ENCODE measurements around the gene KIRREL3. TPM values are rescaled to one million over a fixed set of nuclear protein-coding genes. Genes with fewer than 3 reads are reported as not detected.

The KIRREL3 gene
- total and polyA plus RNA-seq, 5 donors, result 0.74 to 1.2 (median 1.0) TPM

DNA sequence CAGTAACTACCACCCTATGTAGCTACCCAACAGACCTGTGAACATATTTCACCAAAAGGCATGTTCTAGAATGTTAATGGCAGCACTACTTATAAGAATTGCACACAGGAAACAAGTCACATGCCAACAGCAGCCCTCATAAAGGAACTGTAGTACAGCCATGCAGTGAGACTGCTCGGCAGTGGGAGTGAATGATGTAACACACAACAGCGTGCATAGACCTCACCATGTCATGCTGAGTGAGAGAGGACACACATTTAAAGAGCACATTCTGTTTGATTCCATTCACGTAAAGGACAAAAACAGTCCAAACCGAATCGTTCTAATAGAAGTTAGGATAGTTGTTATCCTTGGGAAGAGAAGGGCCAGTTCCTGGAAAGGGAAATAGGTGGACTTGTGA lies 27.2 kb upstream of the KIRREL3 start:
- intact Hi-C loops (cut with DNase I), result no loop called here
- WGBS, result 68% methylated on average over 5 of the region's 5 CpGs
- no peak for ATAC-seq
- Histone ChIP-seq H3K27me3 (ENCODE audit: control insufficient read depth, insufficient read depth) (no peaks in the 10 kb centered on the region), H3K9me3 (ENCODE audit: control insufficient read depth, low read length) (no peaks in the 10 kb centered on the region), H3K4me1 (ENCODE audit: control insufficient read depth, insufficient read depth, low read length) (no peaks in the 10 kb centered on the region), H3K4me3 (ENCODE audit: low read length) (no peak overlapping the region), H3K27ac (ENCODE audit: low read length) (no peak overlapping the region)
- DNase-seq, result no peak

DNA sequence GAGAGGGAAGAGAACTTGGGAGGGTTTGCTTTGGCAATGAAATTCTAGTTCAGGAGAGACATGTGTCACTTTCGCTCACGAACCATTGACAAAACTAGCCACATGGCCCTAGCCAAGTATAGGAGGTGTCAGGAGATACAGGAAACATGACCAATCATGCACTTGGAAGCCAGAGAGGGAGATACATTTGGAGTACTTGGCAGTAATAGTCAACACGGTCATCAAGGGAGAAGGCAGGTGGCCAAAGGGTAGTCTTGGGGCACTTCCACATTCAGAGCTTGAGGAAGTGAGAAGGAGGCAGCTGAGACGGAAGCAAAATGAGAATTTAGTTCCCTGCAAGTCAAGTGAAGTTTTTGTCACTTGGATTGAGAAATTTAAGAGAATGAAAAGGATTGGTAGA lies 26.4 kb upstream of the KIRREL3 start:
- Histone ChIP-seq H3K9me3 (ENCODE audit: control insufficient read depth, low read length) (no peaks in the 10 kb centered on the region), H3K27ac (ENCODE audit: low read length) (no peak overlapping the region), H3K4me3 (ENCODE audit: low read length) (no peak overlapping the region), H3K27me3 (ENCODE audit: control insufficient read depth, insufficient read depth) (no peaks in the 10 kb centered on the region), H3K4me1 (ENCODE audit: control insufficient read depth, insufficient read depth, low read length) (no peaks in the 10 kb centered on the region)
- intact Hi-C loops (cut with DNase I), result no loop called here
- 35% methylated on average over 4 of the region's 4 CpGs for WGBS
- DNase-seq (no peak), ATAC-seq (peak; percentile 41 to 72)

DNA sequence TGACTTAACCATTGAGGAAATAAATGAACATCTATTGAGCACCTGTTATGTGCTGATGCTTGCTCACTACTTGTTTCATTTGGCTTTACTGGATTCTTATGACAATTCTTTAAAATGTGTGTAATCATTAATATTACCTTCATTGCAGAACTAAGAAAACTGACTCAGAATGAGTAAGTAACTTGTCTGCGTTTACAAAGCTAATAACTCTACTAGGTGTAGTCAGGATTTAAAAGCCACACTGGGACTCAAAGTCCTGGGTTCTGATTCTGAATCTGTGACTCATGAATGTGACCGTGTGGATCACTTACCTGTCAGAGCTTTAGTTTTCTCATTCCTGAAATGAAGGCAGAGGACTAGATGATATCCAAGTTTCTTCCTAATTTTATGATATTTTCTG lies 23.4 kb upstream of the KIRREL3 start:
- no peaks in the 10 kb centered on the region for H3K4me1 ChIP-seq (ENCODE audit: control insufficient read depth, insufficient read depth, low read length)
- H3K27me3 ChIP-seq (ENCODE audit: control insufficient read depth, insufficient read depth), result no peaks in the 10 kb centered on the region
- ATAC-seq, result no peak
- no peak overlapping the region for H3K4me3 ChIP-seq (ENCODE audit: low read length)
- intact Hi-C loops (cut with DNase I), result no loop called here
- H3K9me3 ChIP-seq (ENCODE audit: control insufficient read depth, low read length), result no peaks in the 10 kb centered on the region
- no peak for DNase-seq
- 80% methylated on average over 2 of the region's 2 CpGs for WGBS
- H3K27ac ChIP-seq (ENCODE audit: low read length), result no peak overlapping the region

- intact Hi-C loops (cut with DNase I), result no loop called here
- WGBS, result 76% methylated on average over 8 of the region's 8 CpGs
- no peaks in the 10 kb centered on the region for H3K4me1 ChIP-seq (ENCODE audit: control insufficient read depth, insufficient read depth, low read length)
- H3K27me3 ChIP-seq (ENCODE audit: control insufficient read depth, insufficient read depth), result no peaks in the 10 kb centered on the region
- H3K27ac ChIP-seq (ENCODE audit: low read length), result no peak overlapping the region
- DNase-seq, result no peak
- no peak overlapping the region for H3K4me3 ChIP-seq (ENCODE audit: low read length)
- no peak for ATAC-seq
- H3K9me3 ChIP-seq (ENCODE audit: control insufficient read depth, low read length), result no peaks in the 10 kb centered on the region
Observed at GRCh38 chr11:127018683-127019279, 18.2 kb upstream of the KIRREL3 start.

- H3K9me3 ChIP-seq (ENCODE audit: control insufficient read depth, low read length), result no peaks in the 10 kb centered on the region
- no peak overlapping the region for H3K27ac ChIP-seq (ENCODE audit: low read length)
- DNase-seq (no peak), ATAC-seq (no peak)
- WGBS, result 38% methylated on average over 7 of the region's 7 CpGs
- intact Hi-C loops (cut with DNase I), result no loop called here
- no peak overlapping the region for H3K4me3 ChIP-seq (ENCODE audit: low read length)
- no peaks in the 10 kb centered on the region for H3K27me3 ChIP-seq (ENCODE audit: control insufficient read depth, insufficient read depth)
- no peaks in the 10 kb centered on the region for H3K4me1 ChIP-seq (ENCODE audit: control insufficient read depth, insufficient read depth, low read length)
Observed at GRCh38 chr11:127017482-127017881, 16.9 kb upstream of the KIRREL3 start.

DNA sequence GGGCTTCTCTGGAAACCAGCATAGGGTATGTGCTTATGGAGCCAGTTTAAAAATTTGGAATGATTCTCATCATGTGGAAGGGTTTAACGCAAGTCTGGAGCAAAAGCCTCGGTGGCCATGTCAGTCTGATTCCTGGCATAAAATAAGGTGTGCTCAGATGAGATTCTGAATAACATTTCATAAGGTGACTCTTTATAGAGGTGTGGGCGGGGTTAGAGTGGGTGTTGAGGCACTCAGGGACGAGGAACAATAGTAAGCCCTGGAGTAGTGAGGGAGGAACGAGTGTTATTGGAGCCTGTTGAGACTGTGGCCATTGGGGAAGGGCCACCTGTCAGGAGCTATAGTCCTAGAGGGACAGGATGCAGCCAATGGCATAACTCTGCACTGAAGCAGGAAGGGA lies 13.0 kb upstream of the KIRREL3 start:
- Histone ChIP-seq H3K4me3 (ENCODE audit: low read length) (no peak overlapping the region), H3K9me3 (ENCODE audit: control insufficient read depth, low read length) (no peaks in the 10 kb centered on the region), H3K27ac (ENCODE audit: low read length) (no peak overlapping the region), H3K27me3 (ENCODE audit: control insufficient read depth, insufficient read depth) (peaks cover 4% of the 10 kb centered on the region), H3K4me1 (ENCODE audit: control insufficient read depth, insufficient read depth, low read length) (no peaks in the 10 kb centered on the region)
- no peak for DNase-seq
- WGBS, result 79% methylated on average over 5 of the region's 5 CpGs
- ATAC-seq, result no peak
- intact Hi-C loops (cut with DNase I), result no loop called here

DNA sequence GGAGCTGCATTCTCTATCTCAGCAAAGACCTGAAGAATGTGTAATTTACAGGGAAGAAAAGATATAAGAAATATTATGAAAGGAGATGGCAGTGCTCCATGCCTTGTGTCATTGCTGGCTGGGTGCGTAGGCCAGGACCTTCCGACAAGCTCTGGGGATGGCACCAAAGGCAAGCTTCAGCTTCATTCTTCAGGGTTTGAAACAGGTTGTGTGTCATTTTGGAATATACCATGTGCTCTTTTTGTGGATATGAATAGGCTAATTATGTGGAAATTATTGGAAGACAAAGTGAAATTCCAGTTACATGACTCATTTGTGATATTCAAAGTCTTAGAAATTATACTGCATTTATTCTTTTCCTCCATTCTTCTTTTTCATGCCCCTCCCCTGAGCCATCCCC lies 5.7 kb upstream of the KIRREL3 start:
- intact Hi-C loops (cut with DNase I), result no loop called here
- Histone ChIP-seq H3K4me1 (ENCODE audit: control insufficient read depth, insufficient read depth, low read length) (no peaks in the 10 kb centered on the region), H3K27ac (ENCODE audit: low read length) (no peak overlapping the region), H3K4me3 (ENCODE audit: low read length) (no peak overlapping the region), H3K27me3 (ENCODE audit: control insufficient read depth, insufficient read depth) (peaks cover 4% of the 10 kb centered on the region), H3K9me3 (ENCODE audit: control insufficient read depth, low read length) (no peaks in the 10 kb centered on the region)
- no peak for DNase-seq
- ATAC-seq, result no peak
- WGBS, result 78% methylated on average over 2 of the region's 2 CpGs

- 2% methylated on average over 62 of the region's 62 CpGs for WGBS
- peak; percentile 20 to 70 (median 63) for DNase-seq
- peak; percentile 64 to 69 for ATAC-seq
- Histone ChIP-seq H3K4me3 (ENCODE audit: low read length) (no peak overlapping the region), H3K27me3 (ENCODE audit: control insufficient read depth, insufficient read depth) (no peaks in the 10 kb centered on the region), H3K4me1 (ENCODE audit: control insufficient read depth, insufficient read depth, low read length) (no peaks in the 10 kb centered on the region), H3K9me3 (ENCODE audit: control insufficient read depth, low read length) (no peaks in the 10 kb centered on the region), H3K27ac (ENCODE audit: low read length) (no peak overlapping the region)
- intact Hi-C loops (cut with DNase I), result no loop called here
Observed at GRCh38 chr11:127003260-127003981, 2.9 kb upstream of the KIRREL3 start.

- WGBS, result 14% methylated on average over 16 of the region's 16 CpGs
- peak in 1 of 3 donors; percentile 33 for DNase-seq
- H3K9me3 ChIP-seq (ENCODE audit: control insufficient read depth, low read length), result no peaks in the 10 kb centered on the region
- no peaks in the 10 kb centered on the region for H3K4me1 ChIP-seq (ENCODE audit: control insufficient read depth, insufficient read depth, low read length)
- H3K27ac ChIP-seq (ENCODE audit: low read length), result no peak overlapping the region
- no peak overlapping the region for H3K4me3 ChIP-seq (ENCODE audit: low read length)
- intact Hi-C loops (cut with DNase I), result no loop called here
- no peaks in the 10 kb centered on the region for H3K27me3 ChIP-seq (ENCODE audit: control insufficient read depth, insufficient read depth)
- peak; percentile 19 to 46 for ATAC-seq
Observed at GRCh38 chr11:127002669-127003259, 2.2 kb upstream of the KIRREL3 start.

DNA sequence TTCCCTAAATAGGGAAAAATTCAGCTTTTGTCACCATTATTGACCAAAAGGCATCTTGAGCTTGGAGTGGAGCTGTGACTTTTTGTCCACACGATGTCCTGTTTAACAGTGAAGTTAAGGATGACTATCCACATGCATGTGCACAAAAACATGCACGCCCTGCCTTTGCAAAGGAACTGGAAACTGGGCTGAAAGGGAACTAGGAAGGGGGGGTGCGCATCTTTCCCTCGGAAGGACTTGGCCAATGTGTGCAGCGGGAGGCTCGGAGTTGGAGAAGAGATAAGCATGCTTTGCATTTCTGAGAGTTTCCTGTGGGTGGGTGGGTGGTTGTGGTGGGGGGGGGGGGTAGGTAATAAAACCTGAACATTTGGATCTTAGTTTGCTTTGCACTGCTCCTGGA lies 411 bp upstream of the KIRREL3 start:
- ATAC-seq (no peak), DNase-seq (no peak)
- peak overlapping the region; percentile 6 for H3K4me3 ChIP-seq (ENCODE audit: low read length)
- no peaks in the 10 kb centered on the region for H3K4me1 ChIP-seq (ENCODE audit: control insufficient read depth, insufficient read depth, low read length)
- no peaks in the 10 kb centered on the region for H3K27me3 ChIP-seq (ENCODE audit: control insufficient read depth, insufficient read depth)
- no peak overlapping the region for H3K27ac ChIP-seq (ENCODE audit: low read length)
- intact Hi-C loops (cut with DNase I), result no loop called here
- H3K9me3 ChIP-seq (ENCODE audit: control insufficient read depth, low read length), result no peaks in the 10 kb centered on the region
- 5% methylated on average over 6 of the region's 6 CpGs for WGBS

- Histone ChIP-seq H3K27me3 (ENCODE audit: control insufficient read depth, insufficient read depth) (no peaks in the 10 kb centered on the region), H3K4me1 (ENCODE audit: control insufficient read depth, insufficient read depth, low read length) (no peaks in the 10 kb centered on the region), H3K4me3 (ENCODE audit: low read length) (no peak overlapping the region), H3K9me3 (ENCODE audit: control insufficient read depth, low read length) (no peaks in the 10 kb centered on the region), H3K27ac (ENCODE audit: low read length) (no peak overlapping the region)
- intact Hi-C loops (cut with DNase I), result no loop called here
- DNase-seq (no peak), ATAC-seq (no peak)
- WGBS, result 60% methylated on average over 5 of the region's 5 CpGs
Observed at GRCh38 chr11:126999366-126999765, 1.2 kb downstream of the KIRREL3 start.

Data from right cardiac atrium (tissue), 5 donors.